ENCODE measurements around the gene JTB.

GRCh38 chr1:153929981-153930948, 47.2 kb downstream of the JTB start:
- no peak for TF ChIP-seq CTCF (IDR thresholded peaks at IDR 0.05)
- no peak for TF ChIP-seq POLR2A (IDR thresholded peaks at IDR 0.05)
